GM12878 (cell line): Measurements from ENCODE around the gene PRX. TPM values are rescaled to one million over a fixed set of nuclear protein-coding genes. Genes with fewer than 3 reads are reported as not detected.

Experiments used
- ATAC-seq: fragments of 200-7000 bp; cut with Tn5 transposase; 3 replicates; pipeline ENCODE4 v1.9.1; 2020; ENCODE audit warnings: mild to moderate bottlenecking, moderate library complexity
- BruUV-seq: library from RNA; stranded (reverse); fragments of 400-500 nt; replicated peaks from 2 replicates; lab custom pipeline; 2021; lab: Mats Ljungman, UMichigan
- CTCF ChIA-PET: fragments of 300-600 bp; sonication (Branson Sonifier 250); formaldehyde crosslinking; extraction: SDS; loops from one replicate; lab custom pipeline; 2021; ENCODE audit warnings: inconsistent platforms; lab: Yijun Ruan, JAX
- POLR2A ChIA-PET: fragments of 350-600 bp; formaldehyde crosslinking; extraction: SDS; loops from one replicate; lab custom pipeline; 2021; ENCODE audit warnings: inconsistent platforms; lab: Charles Lee
- RAD21 ChIA-PET: fragments of 300-600 bp; sonication (Branson Sonifier 250); formaldehyde crosslinking; loops from one replicate; lab custom pipeline; 2023; ENCODE audit warnings: antibody characterized with exemption; ENCODE audit not compliant: unreplicated experiment; lab: Charles Lee
- SMC1A ChIA-PET: fragments of 300-600 bp; sonication (Branson Sonifier 250); formaldehyde crosslinking; loops from one replicate; lab custom pipeline; 2023; ENCODE audit not compliant: unreplicated experiment, uncharacterized antibody; lab: Charles Lee
- DNase-seq: peaks from one replicate; pipeline ENCODE4 v3.0.0-alpha.2; 2011; ENCODE audit warnings: low read depth, low spot score
- FAIRE-seq: peaks from 3 replicates; lab custom pipeline; 2011; peaks lifted over from hg19 to GRCh38; lab: Jason Lieb, UNC
- H2AFZ ChIP-seq: 2 replicates; pipeline ENCODE4 v1.6.0; 2011; ENCODE audit warnings: low read depth, low read length, control low read depth; ENCODE audit not compliant: control insufficient read depth
- H3K27ac ChIP-seq: 2 replicates; pipeline ENCODE4 v1.5.1; 2011; ENCODE audit warnings: control low read depth; ENCODE audit not compliant: control insufficient read depth, insufficient read depth
- H3K27me3 ChIP-seq, 2 experiments: replicated peaks in 1 of 2; 2 replicates each; pipeline versions ENCODE4 v1.6.0 to v1.6.1; 2011; ENCODE audit warnings: low read length in 1 of 2; ENCODE audit not compliant: control insufficient read depth in 2 of 2, insufficient read depth in 2 of 2
- H3K36me3 ChIP-seq, 2 experiments: 2 replicates each; pipeline ENCODE4 v1.5.1; 2011; ENCODE audit warnings: low read length in 1 of 2; ENCODE audit not compliant: control insufficient read depth in 2 of 2, insufficient read depth in 2 of 2
- H3K4me1 ChIP-seq: 2 replicates; pipeline ENCODE4 v1.6.1; 2011; ENCODE audit warnings: mild to moderate bottlenecking, low read length, moderate library complexity, mixed read lengths; ENCODE audit not compliant: control insufficient read depth, insufficient read depth
- H3K4me2 ChIP-seq: 2 replicates; pipeline ENCODE4 v1.6.0; 2011; ENCODE audit warnings: control low read depth; ENCODE audit not compliant: control insufficient read depth, insufficient read depth
- H3K4me3 ChIP-seq: fragments of 200-600 bp; sonication (generic); 2 replicates; pipeline ENCODE4 v1.5.1; 2016
- H3K79me2 ChIP-seq: 2 replicates; pipeline ENCODE4 v1.6.0; 2011; ENCODE audit warnings: low read length; ENCODE audit not compliant: control insufficient read depth, insufficient read depth
- H3K9ac ChIP-seq: 2 replicates; pipeline ENCODE4 v1.8.0; 2011; ENCODE audit warnings: low read length, control low read depth, mixed read lengths; ENCODE audit not compliant: control insufficient read depth, insufficient read depth
- H3K9me3 ChIP-seq: replicated peaks from 3 replicates; pipeline ENCODE4 v1.5.1; 2011; ENCODE audit warnings: mild to moderate bottlenecking, low read length; ENCODE audit not compliant: control insufficient read depth, insufficient read depth
- H4K20me1 ChIP-seq: 2 replicates; pipeline ENCODE4 v1.6.0; 2011; ENCODE audit not compliant: control insufficient read depth, insufficient read depth
- CTCF ChIP-seq, 3 experiments: IDR thresholded peaks in 2 of 3; conservative IDR thresholded peaks in 1 of 3; 2 replicates each; pipeline ENCODE4 v1.5.1; 2011; ENCODE audit warnings: low read depth in 3 of 3, low read length in 3 of 3, mild to moderate bottlenecking in 3 of 3, control low read depth in 2 of 3, moderate library complexity in 2 of 3, inconsistent platforms in 1 of 3, mixed read lengths in 1 of 3; ENCODE audit not compliant: control insufficient read depth in 2 of 3, insufficient read depth in 1 of 3; ENCODE audit errors: extremely low read depth in 1 of 3
- DPF2 ChIP-seq: fragments of 450-650 bp; IDR thresholded peaks from 2 replicates; pipeline ENCODE4 v1.6.1; 2017; ENCODE audit warnings: mild to moderate bottlenecking
- E2F8 ChIP-seq: fragments of 450-650 bp; IDR thresholded peaks from 2 replicates; pipeline ENCODE4 v1.6.1; 2018; ENCODE audit warnings: mild to moderate bottlenecking, low read depth, moderate library complexity; ENCODE audit not compliant: partially characterized antibody
- POLR2A ChIP-seq: IDR thresholded peaks from 2 replicates; pipeline ENCODE4 v1.6.1; 2011; ENCODE audit warnings: low read depth, mild to moderate bottlenecking, low read length
- POU2F2 ChIP-seq: IDR thresholded peaks from 3 replicates; pipeline ENCODE4 v1.6.1; 2011; ENCODE audit warnings: low read depth, mild to moderate bottlenecking, low read length, borderline replicate concordance
- STAT3 ChIP-seq: IDR thresholded peaks from 2 replicates; pipeline ENCODE4 v1.6.1; 2011; ENCODE audit warnings: low read depth, low read length, improper control_type of control experiment
- TCF12 ChIP-seq: IDR thresholded peaks from 2 replicates; pipeline ENCODE4 v1.6.1; 2011; ENCODE audit warnings: low read depth, mild to moderate bottlenecking, low read length
- ZNF24 ChIP-seq: fragments of 450-650 bp; IDR thresholded peaks from 2 replicates; pipeline ENCODE4 v1.6.1; 2017; ENCODE audit warnings: antibody characterized with exemption, mild to moderate bottlenecking
- WGBS: methylation state at CpG from one replicate; pipeline ENCODE4 v1.1.6; 2016; ENCODE audit warnings: low lambda C conversion rate; ENCODE audit not compliant: insufficient replicate concordance, insufficient coverage; ENCODE audit errors: missing lambda C conversion rate; 5-methylcytosine and 5-hydroxymethylcytosine counted together
- in situ Hi-C: fragments of 300-500 bp; cut with MboI; formaldehyde crosslinking; loops from 9 replicates; pipeline ENCODE4 v1.14.3; 2018; ENCODE audit warnings: mixed read lengths
- intact Hi-C: fragments of 100-400 bp; cut with micrococcal nuclease; formaldehyde crosslinking; loops from one replicate; pipeline ENCODE4 v1.14.2; 2022; ENCODE audit not compliant: unreplicated experiment
- polyA plus RNA-seq, 11 experiments: library from polyadenylated mRNA; depleted of rRNA in 4 of 11; unstranded in 6 of 11; stranded (reverse) in 5 of 11; fragments of >200 nt; fragmentation: Nextera tagmentation in 4 of 11; fragmentation: Illumina TruSeq in 1 of 11; extraction: Ambion mirVana in 4 of 11; extraction: Trizol in 1 of 11; gene quantifications; 1 replicate in 1 of 11; 2 replicates in 10 of 11; pipeline versions ENCODE4 v1.2.1 to v1.2.3, GENCODE V29; 2011 to 2016; ENCODE audit warnings: inconsistent platforms in 2 of 11, missing spikeins in 2 of 11, low read depth in 1 of 11
- total RNA-seq, 4 experiments: library from RNA; depleted of rRNA in 3 of 4; stranded (reverse); fragments of >200 nt in 3 of 4; fragmentation: Illumina TruSeq in 1 of 4; extraction: Trizol in 1 of 4; gene quantifications; 2 replicates each; pipeline versions ENCODE4 v1.2.1 to v1.2.3, GENCODE V29; 2013 to 2021

PRX gene
- total and polyA plus RNA-seq, 10 of the 15 experiments (the other 5 are each of a cell fraction or from before 2014, with no cell fraction given), result 0.02 to 1.4 (median 0.54) TPM; not detected in 1

GRCh38 chr19:40423938-40424337 lies 10.8 kb upstream of the PRX start (continued):
- TF ChIP-seq DPF2, result no peak
- TF ChIP-seq STAT3, result no peak
- TF ChIP-seq TCF12, result no peak
- TF ChIP-seq, all 136 proteins: peak for 0

- no peak overlapping the region for H3K27ac ChIP-seq
- FAIRE-seq, result no peak
- SMC1A ChIA-PET, result interaction anchor here (1.7 kb wide), 1 partner anchor 10 kb away, joined by 7 read pairs; no protein-coding TSS in a partner anchor
Observed at GRCh38 chr19:40422748-40423566, 9.8 kb upstream of the PRX start.

More at GRCh38 chr19:40422748-40423566, 9.8 kb upstream of the PRX start:
- Histone ChIP-seq H3K9ac (no peak overlapping the region), H3K27me3 (no peaks in the 10 kb centered on the region), H3K9me3 (no peaks in the 10 kb centered on the region), H4K20me1 (no peaks in the 10 kb centered on the region), H3K4me3 (no peak overlapping the region), H3K4me2 (no peak overlapping the region; the same call in 1 of the 2 replicates), H2AFZ (no peak overlapping the region), H3K4me1 (no peaks in the 10 kb centered on the region; the same call in 1 of the 2 replicates), H3K79me2 (peaks cover 27% of the 10 kb centered on the region), H3K36me3 (peaks cover 0 to 6% of the 10 kb centered on the region in 2 experiments; a peak in 2 of 4 replicates)
- intact Hi-C loops (no loop called here), in situ Hi-C loops (no loop called here)
- DNase-seq, result no peak
- ATAC-seq, result no peak
- ChIA-PET RAD21 (interaction anchor here (1.4 to 2.0 kb wide), 2 partner anchors 41 to 43 kb away, joined by 3 to 5 read pairs; partner anchors contain the start of gene BLVRB), POLR2A (interaction anchor here (1.1 to 5.5 kb wide), 4 partner anchors 19 to 42 kb away, joined by 4 to 55 read pairs (median 12); partner anchors contain the start of genes BLVRB and SERTAD3), CTCF (interaction anchor here (0.5 to 7.1 kb wide), 5 partner anchors 11 to 1530 kb away, joined by 3 to 67 read pairs (median 8); partner anchors contain the start of gene BLVRB)
- BruUV-seq, result no TSS peak
- no peak for TF ChIP-seq E2F8
- no peak for TF ChIP-seq ZNF24
- TF ChIP-seq POLR2A, result peak; percentile 31; the same call in 1 of the 2 replicates
- TF ChIP-seq POU2F2, result no peak
- TF ChIP-seq CTCF (IDR thresholded peaks at IDR 0.05 in 2 of 3, conservative IDR thresholded peaks at IDR 0.05 in 1 of 3; ENCODE audit: control insufficient read depth in 2 of 3, extremely low read depth in 1 of 3, insufficient read depth in 1 of 3, low read depth in 3 of 3, low read length in 3 of 3), result no peak
- WGBS, result 92% methylated on average over 31 of the region's 31 CpGs
